ENCODE measurements around the gene ATF6B.

DNA sequence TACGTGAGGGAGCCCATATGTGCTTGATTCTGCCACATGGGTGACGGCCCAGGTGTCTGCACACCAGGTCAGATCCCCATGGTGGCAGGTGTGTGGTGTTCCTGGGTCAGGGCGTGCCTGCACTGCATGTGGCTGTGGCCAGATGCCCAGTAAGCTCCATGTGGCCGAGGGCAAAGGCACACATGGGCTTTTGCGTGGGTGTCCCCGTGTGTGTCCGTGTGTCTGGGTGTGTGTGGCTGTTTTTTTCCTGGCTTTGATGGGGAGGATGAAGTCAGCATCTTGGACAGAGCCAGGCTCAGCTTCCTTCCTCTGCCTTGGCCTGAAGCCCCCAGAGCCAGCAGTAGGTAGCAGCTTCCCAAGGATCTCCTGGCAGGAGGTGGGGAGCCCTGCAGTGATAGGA is 17.4 kb downstream of the ATF6B start:
- TF ChIP-seq, protein P1, sequence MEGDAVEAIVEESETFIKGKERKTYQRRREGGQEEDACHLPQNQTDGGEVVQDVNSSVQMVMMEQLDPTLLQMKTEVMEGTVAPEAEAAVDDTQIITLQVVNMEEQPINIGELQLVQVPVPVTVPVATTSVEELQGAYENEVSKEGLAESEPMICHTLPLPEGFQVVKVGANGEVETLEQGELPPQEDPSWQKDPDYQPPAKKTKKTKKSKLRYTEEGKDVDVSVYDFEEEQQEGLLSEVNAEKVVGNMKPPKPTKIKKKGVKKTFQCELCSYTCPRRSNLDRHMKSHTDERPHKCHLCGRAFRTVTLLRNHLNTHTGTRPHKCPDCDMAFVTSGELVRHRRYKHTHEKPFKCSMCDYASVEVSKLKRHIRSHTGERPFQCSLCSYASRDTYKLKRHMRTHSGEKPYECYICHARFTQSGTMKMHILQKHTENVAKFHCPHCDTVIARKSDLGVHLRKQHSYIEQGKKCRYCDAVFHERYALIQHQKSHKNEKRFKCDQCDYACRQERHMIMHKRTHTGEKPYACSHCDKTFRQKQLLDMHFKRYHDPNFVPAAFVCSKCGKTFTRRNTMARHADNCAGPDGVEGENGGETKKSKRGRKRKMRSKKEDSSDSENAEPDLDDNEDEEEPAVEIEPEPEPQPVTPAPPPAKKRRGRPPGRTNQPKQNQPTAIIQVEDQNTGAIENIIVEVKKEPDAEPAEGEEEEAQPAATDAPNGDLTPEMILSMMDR (IDR thresholded peaks at IDR 0.05) = no peak
- TF ChIP-seq EP300 (IDR thresholded peaks at IDR 0.05) (no peak), POLR2A (IDR thresholded peaks at IDR 0.05) (no peak)
